HCEC 1CT (cell line): ENCODE measurements around the gene MOGAT3.
A peak's percentile ranks its signal among the peaks of the same experiment; 100 is the strongest.
"Not testable (repeated sequence)": the region's sequence is repeated elsewhere in the genome, so short reads cannot be mapped to it uniquely, and the experiment has no call there.

Source experiments
- DNase-seq: peaks from one replicate; pipeline ENCODE4 v3.0.0-alpha.2; 2017

MOGAT3 gene

GRCh38 chr7:101232141-101232850, 31.5 kb upstream of the MOGAT3 start:
- no peak for DNase-seq

GRCh38 chr7:101231644-101232043, 30.8 kb upstream of the MOGAT3 start:
- DNase-seq, result no peak

- no peak for DNase-seq
Measured at GRCh38 chr7:101226721-101227120, 25.9 kb upstream of the MOGAT3 start.

GRCh38 chr7:101225650-101226049, 24.8 kb upstream of the MOGAT3 start:
- no peak for DNase-seq

GRCh38 chr7:101223528-101223927, 22.7 kb upstream of the MOGAT3 start:
- no peak for DNase-seq

GRCh38 chr7:101222275-101222830, 21.5 kb upstream of the MOGAT3 start:
- no peak for DNase-seq

DNA sequence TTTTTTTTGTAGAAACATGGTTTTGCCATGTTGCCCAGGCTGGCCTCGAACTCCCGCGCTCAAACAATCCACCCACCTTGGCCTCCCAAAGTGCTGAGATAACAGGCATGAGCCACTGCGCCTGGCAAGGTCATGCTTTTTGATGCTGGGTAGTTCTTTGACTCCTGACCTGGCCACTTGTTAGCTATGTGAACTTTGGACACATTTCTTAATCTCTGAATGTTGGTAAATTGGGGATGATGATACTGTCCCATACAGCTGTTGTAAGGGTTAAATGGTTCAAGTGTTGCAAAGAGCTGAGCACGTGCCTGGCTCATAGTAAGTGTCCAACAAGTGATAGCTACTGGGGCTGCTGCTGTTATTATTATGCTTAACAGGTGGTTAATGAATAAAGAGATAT, 19.5 kb upstream of the MOGAT3 start:
- DNase-seq, result no peak

GRCh38 chr7:101218236-101219125, 17.6 kb upstream of the MOGAT3 start:
- DNase-seq, result no peak

DNA sequence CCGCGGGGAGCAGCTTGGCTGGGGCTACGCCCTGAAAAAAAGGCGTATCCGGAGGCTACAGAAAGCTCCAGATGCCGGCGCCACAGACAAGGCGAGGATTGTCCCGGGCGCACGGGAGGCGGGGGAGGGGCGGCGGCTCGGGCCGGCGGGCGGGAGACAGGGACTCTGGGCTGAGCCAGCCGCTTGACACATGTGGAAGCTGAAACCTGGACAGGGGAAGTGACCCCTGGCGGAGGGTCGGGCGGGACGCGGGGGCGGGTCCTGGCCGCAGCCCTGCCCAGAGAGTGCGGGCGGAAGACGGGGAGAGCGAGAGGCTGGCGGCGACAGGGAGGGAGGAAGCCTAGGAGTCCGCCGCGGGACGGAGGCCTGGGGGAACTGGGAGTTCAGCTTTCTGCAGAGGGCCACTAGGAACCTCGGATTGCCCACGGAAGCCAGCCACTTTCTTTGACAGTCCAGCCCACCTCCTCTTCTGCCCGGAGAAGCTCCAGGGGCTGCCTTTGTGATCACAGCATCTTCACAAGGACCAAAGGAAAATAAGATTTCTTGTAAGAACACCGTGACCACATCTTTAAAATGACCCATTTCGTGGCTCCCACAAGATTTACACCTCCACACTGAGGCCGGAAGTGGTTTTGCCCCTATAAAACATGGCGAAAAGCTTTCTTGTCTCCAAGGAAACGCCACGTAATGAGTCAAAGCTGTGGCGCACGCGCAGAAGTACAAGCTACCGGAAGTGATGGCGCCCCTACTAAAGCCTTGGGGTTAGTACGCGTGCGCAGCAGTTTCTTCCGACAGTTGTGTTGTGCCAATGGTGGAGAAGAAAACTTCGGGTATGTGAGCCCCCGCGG, 16.8 kb upstream of the MOGAT3 start, which contains the start of the genes PLOD3 and ZNHIT1:
PLOD3 (minus strand) TSS at position 194 of the 848 bp plus-strand sequence. CDS start 307 bp downstream, outside the sequence.
ZNHIT1 (plus strand) TSS at position 778 of the 848 bp plus-strand sequence; CDS start at position 809, 31 bp downstream.
- peak; percentile 97 for DNase-seq

DNA sequence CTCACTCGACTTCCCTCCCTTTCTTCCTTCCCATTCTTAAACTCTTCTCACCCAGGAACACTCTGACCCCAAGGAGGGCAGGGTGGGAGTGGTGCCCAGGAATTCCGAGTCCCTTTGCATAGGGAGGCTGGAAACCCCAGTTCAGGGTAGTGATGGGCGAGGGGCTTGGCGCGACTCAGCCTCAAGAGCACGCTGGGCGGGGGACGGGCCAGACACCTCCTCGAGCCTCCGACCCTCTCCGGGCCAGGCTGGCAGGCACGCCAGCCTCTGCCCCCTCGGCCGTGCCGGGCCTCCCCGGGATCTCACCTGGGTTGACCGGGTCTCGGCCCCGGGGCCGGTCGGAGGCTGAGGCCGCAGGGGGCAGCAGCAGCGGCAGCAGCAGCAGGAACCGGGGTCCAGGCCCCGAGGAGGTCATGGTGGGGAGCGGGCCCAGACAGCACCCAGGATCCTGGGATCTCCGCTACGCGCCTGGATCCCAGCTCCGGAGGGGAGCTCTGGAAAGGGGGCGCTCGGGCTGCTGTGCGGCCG, 16.1 kb upstream of the MOGAT3 start:
- no peak for DNase-seq

DNA sequence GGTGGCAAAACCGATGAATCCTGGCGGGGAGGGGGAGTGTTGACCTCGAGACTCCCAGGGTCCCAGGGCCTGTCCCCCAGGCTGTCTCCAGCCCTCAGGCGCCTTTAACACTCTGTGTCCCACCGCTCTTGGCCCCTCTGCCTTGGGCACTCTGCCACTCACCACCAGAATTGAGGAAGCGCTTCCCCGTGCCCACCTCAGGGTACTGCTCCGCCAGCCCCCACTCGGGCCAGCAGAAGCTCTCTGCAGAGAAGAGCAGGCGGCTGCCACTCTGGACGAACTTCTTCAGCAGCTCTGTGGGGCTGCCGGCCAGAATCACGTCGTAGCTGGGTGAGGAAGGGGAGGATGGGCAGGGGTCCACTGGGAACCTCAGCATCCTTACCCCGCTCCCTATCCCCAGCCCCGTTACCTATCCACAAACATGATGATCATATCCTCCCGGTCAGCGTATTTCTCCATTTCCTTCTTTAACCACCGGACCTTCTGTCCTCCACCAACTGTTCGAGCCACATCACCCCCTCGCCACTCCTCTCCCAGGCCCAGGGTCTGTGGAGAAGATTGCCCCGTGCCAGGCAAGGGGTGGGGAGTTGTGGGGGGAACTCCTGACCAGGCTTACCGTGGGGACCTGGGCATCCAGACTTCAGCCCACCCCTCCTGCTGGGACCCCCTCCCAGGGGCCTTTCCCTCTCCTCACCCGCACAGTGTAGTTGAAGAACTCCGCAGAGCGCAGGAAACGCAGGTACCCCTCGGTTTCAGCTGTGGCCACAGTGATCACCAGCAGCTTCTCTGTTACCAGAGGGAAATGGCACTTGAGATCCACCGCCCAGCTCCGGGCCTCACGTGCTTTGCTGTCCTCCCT, 15.4 kb upstream of the MOGAT3 start:
- DNase-seq, result peak; percentile 7

- no peak for DNase-seq
Measured at GRCh38 chr7:101212014-101212413, 11.2 kb upstream of the MOGAT3 start.

- DNase-seq, result no peak
Measured at GRCh38 chr7:101211501-101211900, 10.7 kb upstream of the MOGAT3 start.

GRCh38 chr7:101210143-101210542, 9.3 kb upstream of the MOGAT3 start:
- no peak for DNase-seq

GRCh38 chr7:101208794-101209193, 8.0 kb upstream of the MOGAT3 start:
- DNase-seq, result no peak

DNA sequence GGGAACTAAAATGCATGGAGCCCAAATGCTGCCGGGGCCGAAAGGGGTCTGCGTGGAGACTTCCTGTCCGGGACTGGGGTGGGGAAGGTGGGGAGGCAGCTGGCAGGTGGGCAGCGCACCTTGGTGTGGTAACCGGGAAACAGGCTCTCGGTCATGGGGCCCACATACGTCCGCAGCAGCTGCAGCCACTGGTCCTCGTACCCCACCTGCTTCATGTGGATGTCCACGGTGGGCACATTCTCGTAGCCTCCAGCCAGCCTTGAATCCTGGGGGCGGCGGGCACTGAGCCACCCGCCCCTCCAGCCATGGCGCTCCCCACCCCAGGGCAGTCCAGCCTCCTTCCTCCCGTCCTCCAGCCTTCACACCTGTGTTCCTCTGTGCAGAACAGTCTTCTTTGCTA, 6.6 kb upstream of the MOGAT3 start:
- no peak for DNase-seq

DNA sequence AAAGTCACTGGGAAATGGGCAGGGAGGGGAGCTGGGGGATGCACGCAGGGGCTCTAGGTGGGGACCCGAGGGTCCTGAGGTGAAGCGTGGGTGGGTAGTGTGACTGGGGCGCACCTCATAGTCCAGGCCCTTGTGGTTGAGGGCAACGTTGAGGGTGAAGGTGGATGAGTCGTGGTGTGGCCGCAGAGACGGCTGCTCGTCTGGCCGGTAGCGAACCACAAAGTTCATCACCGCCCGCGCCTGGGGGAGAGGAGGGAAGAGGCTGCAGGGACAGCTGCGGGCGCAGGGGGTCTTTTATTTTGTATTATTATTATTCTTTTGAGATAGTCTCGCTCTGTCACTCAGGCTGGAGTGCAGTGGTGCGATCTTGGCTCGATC, 5.8 kb upstream of the MOGAT3 start:
- no peak for DNase-seq

DNA sequence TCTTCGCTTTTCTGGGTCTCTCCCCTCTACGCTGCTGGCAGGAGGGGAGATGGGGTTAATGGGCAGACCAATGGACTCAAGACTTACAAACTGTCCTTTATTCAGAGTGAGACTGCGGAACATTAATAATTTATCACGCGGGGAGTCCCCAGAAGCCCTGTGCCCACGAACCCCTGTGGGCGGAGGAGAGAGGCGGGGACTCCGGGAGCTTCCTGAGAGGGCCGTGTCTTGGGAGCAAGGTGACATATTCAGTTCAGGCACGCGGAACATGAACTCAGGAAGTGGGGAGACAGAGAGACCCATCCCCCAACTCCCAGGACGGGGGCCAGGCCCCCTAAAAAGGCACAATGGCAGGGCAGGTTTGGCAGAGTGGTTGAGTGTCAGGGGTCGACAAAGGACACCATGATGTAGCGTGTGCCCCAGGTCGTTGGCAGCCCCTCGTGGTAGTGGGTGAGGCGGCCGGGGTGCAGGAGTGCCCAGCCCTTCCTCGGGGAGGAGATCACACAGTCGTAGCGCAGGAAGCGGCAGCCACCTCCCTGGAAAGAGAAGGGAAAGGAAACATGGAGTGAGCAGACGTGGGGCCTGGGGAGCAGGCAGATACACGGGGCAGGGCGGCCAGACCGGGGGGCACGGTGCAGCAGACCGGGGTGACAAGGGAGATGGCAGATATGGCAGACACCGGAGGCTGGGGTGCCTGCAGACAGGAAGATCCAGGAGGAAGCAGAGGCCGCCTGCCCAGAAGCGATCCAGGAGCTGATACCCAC, 5.2 kb upstream of the MOGAT3 start:
- DNase-seq, result no peak

- not testable (repeated sequence) for DNase-seq
Measured at GRCh38 chr7:101203740-101204738, 3.2 kb upstream of the MOGAT3 start.

DNA sequence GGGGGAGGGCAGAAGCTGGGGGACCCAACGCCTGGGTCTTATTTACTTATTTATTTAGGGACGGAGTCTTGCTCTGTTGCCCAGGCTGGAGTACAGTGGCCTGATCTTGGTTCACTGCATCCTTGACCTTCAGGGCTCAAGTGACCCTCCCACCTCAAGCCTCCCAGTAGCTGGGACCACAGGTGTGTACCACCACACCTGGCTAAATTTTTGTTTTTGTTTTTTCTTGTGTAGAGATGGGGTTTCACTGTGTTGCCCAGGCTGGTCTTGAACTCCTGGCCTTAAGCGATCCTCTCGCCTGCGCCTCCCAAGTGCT, 1.7 kb upstream of the MOGAT3 start:
- no peak for DNase-seq
